HG03442 (cell line): ENCODE measurements around the gene ANAPC2.

ENCODE experiments used
- ATAC-seq: cut with Tn5 transposase; IDR thresholded peaks from one replicate; pipeline ENCODE4 v1.9.1; 2021; ENCODE audit warnings: mild to moderate bottlenecking, moderate library complexity; ENCODE audit not compliant: unreplicated experiment

ANAPC2 gene

GRCh38 chr9:137227853-137228505, 39.6 kb upstream of the ANAPC2 start:
- ATAC-seq = no peak

GRCh38 chr9:137227054-137227852, 38.9 kb upstream of the ANAPC2 start, which contains the start of gene RNF224:
Gene RNF224 (plus strand): TSS chr9:137227502. CDS start chr9:137228336, 834 bp downstream.
- ATAC-seq = no peak

GRCh38 chr9:137226338-137227053, 38.1 kb upstream of the ANAPC2 start:
- ATAC-seq = no peak

GRCh38 chr9:137225699-137226331, 37.5 kb upstream of the ANAPC2 start:
- no peak for ATAC-seq

- ATAC-seq = no peak
Observed at GRCh38 chr9:137224830-137225694, 36.7 kb upstream of the ANAPC2 start, which contains the start of gene CYSRT1. Gene CYSRT1 (plus strand): TSS chr9:137225174. CDS start chr9:137225622, 448 bp downstream.

GRCh38 chr9:137223078-137223970, 35.0 kb upstream of the ANAPC2 start:
- ATAC-seq = peak; percentile 55

- ATAC-seq = peak; percentile 2
Observed at GRCh38 chr9:137222190-137223077, 34.1 kb upstream of the ANAPC2 start, which contains the start of gene RNF208. Gene RNF208 (minus strand): TSS chr9:137222240. CDS start chr9:137221212, 1,028 bp downstream.

- ATAC-seq = no peak
Observed at GRCh38 chr9:137221506-137222111, 33.2 kb upstream of the ANAPC2 start.

- ATAC-seq = no peak
Observed at GRCh38 chr9:137221095-137221505, 32.7 kb upstream of the ANAPC2 start.

- no peak for ATAC-seq
Observed at GRCh38 chr9:137220317-137221094, 32.1 kb upstream of the ANAPC2 start.

- ATAC-seq = no peak
Observed at GRCh38 chr9:137219757-137220316, 31.5 kb upstream of the ANAPC2 start.

GRCh38 chr9:137218754-137219271, 30.5 kb upstream of the ANAPC2 start:
- no peak for ATAC-seq

GRCh38 chr9:137218212-137218753, 29.9 kb upstream of the ANAPC2 start:
- ATAC-seq = no peak

- ATAC-seq = no peak
Observed at GRCh38 chr9:137217276-137218211, 29.2 kb upstream of the ANAPC2 start.
